DOHH2 (cell line): ENCODE measurements around the gene HMGCLL1.

Experiments used
- CTCF ChIP-seq: fragments of 200-600 bp; sonication (generic); IDR thresholded peaks from one replicate; pipeline ENCODE4 v1.5.1; 2014; ENCODE audit warnings: antibody characterized with exemption, mild to moderate bottlenecking, low read depth, low read length; ENCODE audit not compliant: poor library complexity, severe bottlenecking
- EZH2phosphoT487 ChIP-seq: fragments of 200-600 bp; sonication (generic); IDR thresholded peaks from 2 replicates; pipeline ENCODE4 v1.6.1; 2017; ENCODE audit warnings: borderline replicate concordance, mild to moderate bottlenecking, antibody characterized with exemption, low read length, moderate library complexity, mixed read lengths

GRCh38 chr6:55574556-55574955 lies 4.4 kb downstream of the HMGCLL1 start:
- TF ChIP-seq CTCF (no peak), EZH2phosphoT487 (no peak)
